GM12891 (cell line): ENCODE results near the gene SEC22A.

Source experiments
- DNase-seq: peaks from one replicate; pipeline ENCODE4 v3.0.0; 2011; ENCODE audit warnings: low spot score; ENCODE audit not compliant: insufficient read length
- FAIRE-seq: peaks from 2 replicates; lab custom pipeline; 2011; peaks lifted over from hg19 to GRCh38; lab: Jason Lieb, UNC
- PAX5 ChIP-seq: IDR thresholded peaks from 2 replicates; pipeline ENCODE4 v1.6.1; 2011; ENCODE audit warnings: low read length, moderate library complexity, mild to moderate bottlenecking; ENCODE audit not compliant: insufficient read depth, severe bottlenecking
- POLR2A ChIP-seq: IDR thresholded peaks from 2 replicates; pipeline ENCODE4 v1.6.1; 2011; ENCODE audit warnings: low read depth, low read length, control low read depth
- POLR2AphosphoS5 ChIP-seq: IDR thresholded peaks from 2 replicates; pipeline ENCODE4 v1.6.1; 2011; ENCODE audit warnings: low read depth, low read length, control low read depth
- POU2F2 ChIP-seq: IDR thresholded peaks from 2 replicates; pipeline ENCODE4 v1.6.1; 2011; ENCODE audit warnings: low read depth, mild to moderate bottlenecking, control low read depth, low read length, moderate library complexity
- SPI1 ChIP-seq: IDR thresholded peaks from 2 replicates; pipeline ENCODE4 v1.6.1; 2011; ENCODE audit warnings: low read depth, low read length, control low read depth
- TAF1 ChIP-seq: IDR thresholded peaks from 2 replicates; pipeline ENCODE4 v1.6.1; 2011; ENCODE audit warnings: low read depth, low read length, control low read depth

SEC22A gene

GRCh38 chr3:123312331-123313265 is 110.9 kb downstream of the SEC22A start:
- DNase-seq (no peak), FAIRE-seq (no peak)
- no peak for TF ChIP-seq POU2F2
- TF ChIP-seq TAF1, result no peak
- no peak for TF ChIP-seq POLR2AphosphoS5
- no peak for TF ChIP-seq POLR2A
- TF ChIP-seq PAX5, result no peak
- TF ChIP-seq SPI1, result no peak

- TF ChIP-seq SPI1, result no peak
- DNase-seq (no peak), FAIRE-seq (no peak)
Observed at GRCh38 chr3:123313889-123314288, 112.1 kb downstream of the SEC22A start.

GRCh38 chr3:123314359-123315270 is 112.9 kb downstream of the SEC22A start:
- DNase-seq, result no peak
- no peak for FAIRE-seq
- TF ChIP-seq POLR2A (no peak), POLR2AphosphoS5 (no peak), PAX5 (no peak), SPI1 (no peak), TAF1 (no peak), POU2F2 (no peak)

- DNase-seq (no peak), FAIRE-seq (no peak)
- no peak for TF ChIP-seq POLR2A
- TF ChIP-seq SPI1, result no peak
- no peak for TF ChIP-seq POLR2AphosphoS5
- TF ChIP-seq POU2F2, result no peak
- no peak for TF ChIP-seq PAX5
- TF ChIP-seq TAF1, result no peak
Observed at GRCh38 chr3:123315271-123315595, 113.5 kb downstream of the SEC22A start.

- no peak for TF ChIP-seq SPI1
- TF ChIP-seq POLR2AphosphoS5, result no peak
- no peak for TF ChIP-seq POLR2A
- no peak for TF ChIP-seq POU2F2
- TF ChIP-seq TAF1, result no peak
- DNase-seq (no peak), FAIRE-seq (no peak)
Observed at GRCh38 chr3:123317716-123318115, 116.0 kb downstream of the SEC22A start.

GRCh38 chr3:123318374-123318773 is 116.6 kb downstream of the SEC22A start:
- no peak for TF ChIP-seq POU2F2
- no peak for TF ChIP-seq POLR2A
- TF ChIP-seq PAX5, result no peak
- TF ChIP-seq POLR2AphosphoS5, result no peak
- no peak for TF ChIP-seq TAF1
- no peak for TF ChIP-seq SPI1
- DNase-seq (no peak), FAIRE-seq (no peak)

- no peak for DNase-seq
- no peak for TF ChIP-seq POU2F2
- TF ChIP-seq PAX5, result no peak
- no peak for TF ChIP-seq POLR2AphosphoS5
- no peak for TF ChIP-seq POLR2A
- TF ChIP-seq TAF1, result no peak
- no peak for TF ChIP-seq SPI1
Observed at GRCh38 chr3:123319760-123320159, 118.0 kb downstream of the SEC22A start.

GRCh38 chr3:123320221-123320620 is 118.5 kb downstream of the SEC22A start:
- TF ChIP-seq POLR2AphosphoS5 (no peak), TAF1 (no peak), POU2F2 (no peak), POLR2A (no peak), PAX5 (no peak), SPI1 (no peak)
- DNase-seq (no peak), FAIRE-seq (no peak)

More at GRCh38 chr3:123319760-123320159, 118.0 kb downstream of the SEC22A start:
- no peak for FAIRE-seq

GRCh38 chr3:123321806-123322205 is 120.1 kb downstream of the SEC22A start:
- DNase-seq, result no peak
- no peak for TF ChIP-seq TAF1
- TF ChIP-seq POLR2AphosphoS5, result no peak
- TF ChIP-seq POU2F2, result no peak
- TF ChIP-seq PAX5, result no peak
- TF ChIP-seq POLR2A, result no peak
- FAIRE-seq, result no peak
